HG02759 (cell line): ENCODE measurements around the gene PRTN3.
"Not testable (repeated sequence)": the region's sequence is repeated elsewhere in the genome, so short reads cannot be mapped to it uniquely, and the experiment has no call there.

Source experiments
- ATAC-seq: cut with Tn5 transposase; IDR thresholded peaks from one replicate; pipeline ENCODE4 v1.9.1; 2021; ENCODE audit warnings: mild to moderate bottlenecking, moderate library complexity; ENCODE audit not compliant: unreplicated experiment

PRTN3 gene

DNA sequence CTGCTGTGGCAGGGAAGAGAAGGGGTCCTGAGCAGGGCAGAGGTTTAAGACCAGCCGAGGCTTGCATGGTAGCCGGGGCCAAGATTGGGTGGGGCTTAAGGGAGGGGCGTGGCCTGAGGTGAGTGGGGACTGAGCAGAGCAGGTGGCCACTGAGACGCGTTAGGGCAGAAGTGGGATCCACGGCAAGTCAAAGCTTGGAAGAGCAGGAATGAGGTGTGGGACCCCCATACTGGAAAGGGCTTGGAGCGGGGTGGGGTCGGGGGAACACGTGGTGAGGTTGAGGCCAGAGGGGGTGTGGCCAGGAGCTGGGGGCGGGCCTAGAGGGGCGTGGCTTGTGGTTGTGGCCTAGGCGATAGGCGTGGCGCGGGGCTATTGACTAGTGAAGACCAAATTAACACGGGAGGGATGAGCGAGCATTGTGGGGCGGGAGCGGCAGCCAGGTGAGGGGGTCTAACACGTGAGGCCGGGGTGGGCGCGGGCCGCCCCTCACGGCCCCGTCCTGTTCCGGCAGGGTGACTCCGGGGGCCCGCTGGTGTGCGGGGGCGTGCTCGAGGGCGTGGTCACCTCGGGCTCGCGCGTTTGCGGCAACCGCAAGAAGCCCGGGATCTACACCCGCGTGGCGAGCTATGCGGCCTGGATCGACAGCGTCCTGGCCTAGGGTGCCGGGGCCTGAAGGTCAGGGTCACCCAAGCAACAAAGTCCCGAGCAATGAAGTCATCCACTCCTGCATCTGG is 21.9 kb downstream of the PRTN3 start:
- no peak for ATAC-seq

DNA sequence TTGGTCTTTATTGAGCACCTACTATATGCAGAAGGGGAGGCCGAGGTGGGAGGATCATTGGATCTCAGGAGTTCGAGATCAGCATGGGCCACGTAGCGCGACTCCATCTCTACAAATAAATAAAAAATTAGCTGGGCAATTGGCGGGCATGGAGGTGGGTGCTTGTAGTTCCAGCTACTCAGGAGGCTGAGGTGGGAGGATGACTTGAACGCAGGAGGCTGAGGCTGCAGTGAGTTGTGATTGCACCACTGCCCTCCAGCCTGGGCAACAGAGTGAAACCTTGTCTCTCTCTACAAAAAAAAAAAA is 22.5 kb downstream of the PRTN3 start:
- ATAC-seq, result no peak

DNA sequence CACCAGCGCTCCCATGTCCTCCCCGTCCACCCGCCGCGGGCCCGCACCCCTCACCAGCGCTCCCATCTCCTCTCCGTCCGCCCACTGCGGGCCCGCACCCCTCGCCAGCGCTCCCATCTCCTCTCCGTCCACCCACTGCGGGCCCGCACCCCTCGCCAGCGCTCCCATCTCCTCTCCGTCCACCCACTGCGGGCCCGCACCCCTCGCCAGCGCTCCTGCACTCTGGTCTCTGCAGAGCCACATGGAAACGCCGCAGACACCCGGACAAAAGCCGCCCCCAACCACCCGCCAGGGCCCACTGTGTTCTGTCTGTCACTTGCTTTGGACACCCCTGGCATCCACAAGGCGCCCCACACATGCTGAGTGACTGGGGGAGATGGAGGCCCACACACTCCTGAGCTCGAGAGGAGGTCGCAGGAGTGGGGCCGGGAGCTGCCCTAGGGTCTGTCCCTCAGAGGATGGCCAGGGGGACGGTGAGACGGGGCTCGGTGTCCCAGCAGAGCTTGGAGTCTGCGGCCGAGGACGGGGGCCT is 26.0 kb downstream of the PRTN3 start:
- no peak for ATAC-seq

DNA sequence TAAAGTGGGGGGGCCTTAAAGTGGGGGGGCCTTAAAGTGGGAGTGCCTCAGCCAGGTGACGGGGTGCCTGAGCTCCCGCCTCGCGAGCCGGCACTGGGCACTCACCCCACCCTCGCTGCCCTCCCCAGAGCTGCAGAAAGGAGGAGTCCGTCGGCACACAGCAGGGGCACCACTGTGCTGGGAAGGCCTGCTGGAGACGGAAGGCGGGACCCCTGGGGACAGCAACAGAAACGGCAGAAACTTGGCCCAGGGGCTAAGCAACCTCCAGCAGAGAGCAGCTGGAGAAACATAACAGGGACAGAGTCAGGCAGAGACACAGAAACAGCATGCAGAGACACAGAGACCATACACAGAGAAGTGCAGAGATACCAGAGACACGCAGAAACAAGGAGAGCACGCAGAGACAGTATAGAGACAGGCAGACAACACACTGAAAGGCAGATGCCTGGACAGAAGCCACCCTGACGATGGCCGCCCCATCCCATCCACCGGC is 26.5 kb downstream of the PRTN3 start:
- no peak for ATAC-seq

DNA sequence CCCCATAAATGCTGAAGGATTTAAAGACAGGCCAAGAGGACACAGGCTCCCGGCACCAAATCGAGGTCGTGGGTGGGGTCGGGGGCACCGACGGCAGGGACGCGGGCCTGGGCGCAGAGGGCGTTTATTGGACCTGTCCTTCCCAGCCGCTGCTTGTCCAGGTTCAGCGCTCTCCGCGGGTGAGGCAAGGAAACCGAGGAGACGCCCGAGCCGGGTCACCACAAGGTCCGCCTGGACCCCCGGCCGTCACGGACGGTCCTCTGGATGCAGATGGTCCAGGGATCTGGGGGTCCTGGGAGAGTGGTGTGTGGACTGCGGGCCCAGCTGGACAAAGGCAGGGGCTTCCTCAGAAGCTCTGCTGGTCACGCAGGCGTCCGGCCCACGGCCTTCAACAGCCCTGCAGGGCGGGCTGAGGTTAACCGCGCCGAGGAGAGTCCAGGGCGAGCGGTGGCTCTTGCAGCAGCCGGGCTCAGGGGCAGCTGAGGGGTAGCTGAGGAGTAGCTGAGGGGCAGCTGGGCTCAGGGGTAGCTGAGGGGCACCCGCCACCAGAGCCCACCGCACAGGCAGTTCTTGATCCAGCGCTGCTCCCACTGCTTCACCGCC is 27.2 kb downstream of the PRTN3 start:
- no peak for ATAC-seq

DNA sequence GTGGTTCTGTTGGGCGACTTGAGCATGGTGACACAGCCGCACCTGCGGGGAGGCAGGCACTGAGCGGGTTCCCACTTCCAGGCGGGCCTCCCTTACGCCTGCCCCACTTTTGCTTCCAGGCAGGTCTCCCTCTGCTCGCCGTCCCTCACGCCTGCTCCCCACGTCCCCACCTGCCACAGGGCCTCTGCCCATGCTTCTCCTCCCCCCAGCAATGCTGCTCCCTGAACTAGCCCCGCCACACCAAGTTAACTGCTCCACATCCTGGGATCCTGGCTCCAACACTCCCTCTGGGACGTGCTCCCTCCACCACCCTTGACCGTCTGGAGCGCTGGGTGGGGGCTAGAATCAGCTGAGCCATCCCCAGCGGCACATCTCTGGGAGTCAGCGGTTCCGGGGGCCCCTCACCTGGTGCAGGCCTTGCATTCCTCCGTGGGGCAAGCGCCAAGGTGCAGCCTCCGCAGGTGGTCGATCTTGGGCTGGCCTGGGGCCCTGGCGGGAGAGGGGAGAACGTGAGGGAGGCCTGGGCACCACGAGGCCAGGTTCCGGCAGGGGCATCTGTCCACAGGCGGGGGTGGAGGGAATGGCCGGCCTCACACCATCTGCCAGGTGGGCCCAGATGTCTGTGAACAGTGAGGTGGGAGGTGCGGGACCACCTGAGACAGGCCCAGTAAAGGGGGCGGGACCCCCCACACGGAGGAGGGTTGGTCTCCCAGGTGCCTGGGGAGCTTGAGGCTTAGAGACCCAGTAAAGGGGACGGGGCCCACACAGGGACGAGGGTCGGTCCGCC is 27.9 kb downstream of the PRTN3 start:
- no peak for ATAC-seq

DNA sequence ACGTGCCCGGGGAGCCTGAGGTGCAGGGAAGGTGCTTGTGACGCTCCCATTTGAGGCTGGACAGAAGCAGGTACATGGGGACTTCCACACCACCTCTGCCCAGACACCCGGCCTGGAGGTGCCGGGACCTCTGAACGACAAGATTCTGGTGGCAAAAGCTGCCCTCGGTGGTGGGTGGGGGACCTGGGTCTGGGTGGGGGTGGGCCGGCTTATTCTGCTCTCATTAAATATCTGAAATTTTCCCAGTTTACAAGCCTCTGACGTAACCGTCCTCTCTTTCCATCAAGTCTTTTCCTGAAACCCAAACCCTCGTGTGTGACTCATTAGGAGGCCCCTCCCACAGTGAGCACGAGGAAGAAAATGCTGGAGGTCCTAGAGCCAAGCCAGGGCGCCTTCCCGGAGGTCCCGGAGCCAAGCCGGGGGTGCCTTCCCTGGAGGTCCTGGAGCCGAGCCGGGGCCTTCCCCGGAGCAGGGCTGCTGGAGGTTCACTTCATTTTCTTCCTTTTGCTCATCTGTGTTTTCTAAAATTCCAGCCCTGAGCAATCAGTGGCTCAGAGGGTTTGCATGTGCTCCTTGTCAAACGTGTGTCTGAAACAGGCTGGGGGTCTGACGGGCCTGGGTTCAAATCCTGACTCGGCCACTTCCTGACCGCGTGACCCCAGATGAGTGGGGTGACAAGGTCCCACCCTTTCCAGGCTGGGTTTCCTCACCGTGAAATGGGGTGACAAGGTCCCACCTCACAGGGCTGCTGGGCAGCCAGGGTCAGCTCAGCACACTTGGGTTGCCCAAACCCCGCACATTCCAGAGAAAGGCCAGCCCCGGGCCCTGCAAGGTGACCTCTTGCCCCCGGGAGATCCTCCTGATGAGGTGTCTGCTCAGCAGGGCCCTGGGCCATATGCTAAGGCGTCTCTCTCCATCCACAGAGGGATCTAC is 28.7 kb downstream of the PRTN3 start:
- ATAC-seq, result no peak

DNA sequence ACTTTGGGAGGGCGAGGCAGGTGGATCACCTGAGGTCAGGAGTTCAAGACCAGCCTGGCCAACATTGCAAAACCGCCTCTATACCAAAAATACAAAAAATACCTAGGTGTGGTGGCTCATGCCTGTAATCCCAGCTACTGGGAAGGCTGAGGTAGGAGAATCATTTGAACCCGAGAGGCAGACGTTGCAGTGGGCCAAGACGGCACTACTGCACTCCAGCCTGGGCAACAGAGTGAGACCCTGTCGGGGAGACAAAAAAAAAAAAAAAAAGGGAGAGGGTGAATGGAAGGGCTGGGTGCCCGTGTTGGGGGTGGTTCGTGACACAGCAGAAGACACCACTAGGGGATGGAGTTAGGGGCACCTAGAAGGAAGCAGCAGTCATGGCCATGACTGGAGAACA is 29.5 kb downstream of the PRTN3 start:
- ATAC-seq, result no peak

DNA sequence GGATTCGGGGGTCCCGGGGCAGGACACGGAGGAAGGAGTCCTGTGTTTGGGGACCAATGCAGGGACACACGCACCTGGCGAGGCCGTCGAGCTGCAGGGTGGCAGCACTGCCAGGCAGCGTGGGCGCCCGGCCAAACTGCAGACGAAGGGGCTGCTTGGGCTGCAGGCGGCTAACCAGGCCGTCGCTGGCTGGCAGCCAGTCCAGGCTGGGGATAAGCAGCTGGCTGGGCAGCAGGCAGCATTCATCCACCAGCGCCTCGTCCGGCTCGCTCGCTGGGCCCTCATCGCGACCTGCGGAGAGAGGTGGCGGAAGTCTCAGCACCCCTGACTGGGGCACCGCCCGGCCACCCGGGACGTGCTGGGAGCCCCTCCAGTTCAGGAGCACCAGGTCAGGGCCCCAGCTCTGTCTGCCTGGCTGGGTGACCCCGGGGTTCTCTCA is 30.2 kb downstream of the PRTN3 start:
- ATAC-seq, result no peak

DNA sequence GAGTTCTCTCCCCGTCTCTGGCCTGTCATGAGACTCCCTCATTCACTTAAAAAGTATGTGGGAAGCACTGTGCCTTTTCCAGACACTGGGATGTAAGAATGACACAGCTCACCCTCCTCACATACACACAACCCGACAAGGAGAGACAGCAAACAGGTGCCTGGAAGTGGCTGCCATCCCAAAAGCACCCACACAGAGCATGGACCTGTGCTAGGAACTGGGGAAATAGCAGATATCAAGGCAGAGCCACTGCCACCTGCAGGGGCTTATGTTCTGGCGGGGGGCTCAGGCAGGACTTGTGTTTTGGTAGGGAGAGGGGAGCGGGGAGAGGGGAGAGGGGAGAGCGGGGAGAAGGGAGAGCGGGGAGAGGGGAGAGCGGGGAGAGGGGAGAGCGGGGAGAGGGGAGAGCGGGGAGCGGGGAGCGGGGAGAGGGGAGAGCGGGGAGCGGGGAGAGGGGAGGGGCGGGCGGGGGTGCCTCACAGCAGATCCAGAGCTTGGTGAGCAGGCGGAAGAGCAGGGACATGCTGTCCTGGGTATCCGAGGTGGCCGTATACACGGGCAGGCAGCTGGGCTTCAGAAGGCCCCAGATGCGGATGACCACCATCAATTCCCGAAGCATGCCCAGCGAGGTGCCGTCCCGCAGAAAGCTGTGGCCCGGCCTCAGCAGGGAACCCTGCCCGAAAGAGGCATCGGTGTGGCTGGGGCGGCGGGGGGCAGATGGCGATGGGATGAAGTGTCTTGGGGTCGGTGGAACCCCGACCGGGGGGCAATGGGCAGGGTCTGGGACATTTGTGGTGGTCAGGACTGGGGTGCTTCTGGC is 30.9 kb downstream of the PRTN3 start:
- ATAC-seq, result no peak

DNA sequence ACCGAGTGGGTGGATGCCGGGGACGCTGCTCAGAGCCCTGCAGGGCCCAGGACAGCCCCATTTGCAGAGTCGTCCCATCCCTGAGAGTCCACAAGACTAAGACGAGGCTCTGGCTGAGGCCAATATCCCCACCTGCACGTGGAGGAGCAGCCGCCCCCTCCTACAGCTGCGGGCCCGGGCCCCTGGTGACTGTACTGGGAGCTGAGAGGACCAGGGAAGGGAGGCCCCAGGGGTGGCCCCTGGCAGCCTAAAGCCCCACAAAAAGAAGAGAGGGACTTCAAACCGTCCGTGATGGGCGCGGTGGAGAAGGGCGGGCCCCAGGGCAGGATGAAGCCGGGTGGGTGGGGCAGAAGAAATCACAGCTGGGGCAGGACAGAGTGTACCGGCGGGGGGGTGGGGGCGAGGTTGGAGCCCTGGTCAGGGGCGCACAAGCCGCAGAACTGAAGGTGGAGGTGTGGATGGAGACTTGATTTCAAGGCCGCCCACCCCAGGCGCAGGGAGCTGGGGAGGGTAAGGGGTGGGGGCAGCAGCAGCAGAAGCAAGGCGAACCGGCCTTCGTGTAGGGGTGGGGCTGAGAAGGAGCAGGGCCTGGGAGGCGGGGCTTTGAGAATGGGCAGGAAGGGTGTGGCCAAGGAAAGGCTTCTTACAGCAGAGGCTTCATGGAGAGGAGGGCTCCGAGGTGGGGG is 31.6 kb downstream of the PRTN3 start:
- ATAC-seq, result no peak

DNA sequence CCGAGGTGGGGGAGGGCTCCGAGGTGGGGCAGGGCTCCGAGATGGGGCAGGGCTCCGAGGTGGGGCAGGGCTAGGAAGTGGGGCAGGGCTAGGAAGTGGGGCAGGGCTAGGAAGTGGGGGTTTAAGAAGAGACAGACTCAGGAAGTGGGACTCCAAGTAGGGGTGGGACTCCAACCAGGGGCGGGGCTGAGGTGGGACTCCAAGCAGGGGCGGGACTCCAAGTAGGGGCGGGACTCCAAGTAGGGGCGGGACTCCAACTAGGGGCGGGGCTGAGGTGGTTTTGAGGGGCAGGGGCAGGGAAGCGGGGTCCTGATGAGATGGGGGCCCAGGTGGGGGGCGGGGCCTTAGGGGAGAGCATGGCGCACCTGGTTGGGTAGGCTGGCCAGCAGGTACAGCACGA is 32.3 kb downstream of the PRTN3 start:
- ATAC-seq, result no peak

DNA sequence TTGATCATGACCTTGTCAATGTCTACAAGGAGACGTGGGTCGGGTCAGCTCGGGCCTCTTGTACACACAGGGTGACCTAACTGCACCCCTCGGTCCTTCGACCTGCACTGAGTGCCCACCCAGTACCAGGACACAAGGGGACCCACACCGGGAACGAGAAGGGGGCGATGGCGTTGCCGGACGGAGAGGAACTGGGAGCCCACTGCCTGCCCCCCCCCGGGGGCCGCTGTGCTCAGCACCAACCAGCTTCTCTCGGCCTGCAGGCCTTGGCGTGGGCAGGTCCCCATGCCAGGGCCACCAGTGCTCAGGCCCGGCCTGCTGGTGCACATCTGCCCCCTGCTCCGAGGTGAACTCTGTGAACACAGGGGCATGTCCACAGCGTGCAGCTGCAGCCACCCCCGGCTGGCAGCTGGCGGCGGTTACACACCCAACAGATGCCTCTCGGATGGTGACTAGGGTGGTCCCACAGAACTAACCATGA is 32.8 kb downstream of the PRTN3 start:
- no peak for ATAC-seq

DNA sequence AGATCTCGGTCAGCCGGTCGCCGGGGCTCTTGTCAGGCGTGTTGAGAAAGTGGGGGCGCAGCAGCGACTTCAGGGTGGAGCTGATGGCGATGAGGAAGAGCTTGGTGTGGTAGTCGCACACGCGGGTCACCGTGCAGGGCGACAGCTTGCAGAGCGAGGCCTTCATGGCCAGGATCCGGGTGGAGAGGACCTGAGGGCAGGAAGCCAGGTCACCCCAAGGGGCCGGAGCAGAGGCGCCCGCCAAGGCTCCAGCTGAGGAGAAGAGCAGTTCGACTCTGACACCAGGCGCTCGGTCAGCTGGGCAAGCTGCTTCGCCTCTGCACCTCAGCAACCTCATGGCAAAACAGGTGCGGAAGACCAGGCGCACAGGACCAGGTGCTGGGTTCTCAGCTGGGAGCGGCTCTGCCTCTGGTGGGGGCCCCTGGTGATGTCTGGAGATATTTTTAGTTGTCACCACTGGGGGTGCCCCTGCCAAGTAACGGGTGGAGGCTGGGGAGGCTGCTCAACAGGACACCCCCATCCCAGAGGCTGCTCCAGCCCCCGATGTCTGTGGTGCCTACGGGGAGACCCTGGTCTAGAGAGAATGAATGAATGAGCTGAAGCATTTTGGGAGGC is 34.6 kb downstream of the PRTN3 start:
- no peak for ATAC-seq

DNA sequence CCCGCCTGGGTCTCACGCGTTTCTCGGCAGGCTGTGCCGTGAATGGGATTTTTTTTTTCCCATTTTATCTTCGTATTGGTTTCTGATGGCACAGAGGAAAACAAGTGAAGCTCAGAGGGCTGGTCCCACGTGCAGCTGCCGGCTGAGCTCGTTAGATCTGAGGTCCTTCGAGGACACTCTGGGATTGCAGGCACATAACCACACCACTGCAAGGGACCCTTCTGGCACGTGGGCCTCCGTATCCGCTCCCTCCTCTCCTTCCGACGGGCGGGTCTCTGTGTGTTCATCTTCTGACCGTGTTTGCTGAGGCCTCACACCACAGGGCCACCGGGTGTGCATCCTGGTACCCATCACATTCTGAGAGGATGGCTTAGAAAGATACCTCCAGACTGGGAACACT is 35.3 kb downstream of the PRTN3 start:
- ATAC-seq, result no peak

DNA sequence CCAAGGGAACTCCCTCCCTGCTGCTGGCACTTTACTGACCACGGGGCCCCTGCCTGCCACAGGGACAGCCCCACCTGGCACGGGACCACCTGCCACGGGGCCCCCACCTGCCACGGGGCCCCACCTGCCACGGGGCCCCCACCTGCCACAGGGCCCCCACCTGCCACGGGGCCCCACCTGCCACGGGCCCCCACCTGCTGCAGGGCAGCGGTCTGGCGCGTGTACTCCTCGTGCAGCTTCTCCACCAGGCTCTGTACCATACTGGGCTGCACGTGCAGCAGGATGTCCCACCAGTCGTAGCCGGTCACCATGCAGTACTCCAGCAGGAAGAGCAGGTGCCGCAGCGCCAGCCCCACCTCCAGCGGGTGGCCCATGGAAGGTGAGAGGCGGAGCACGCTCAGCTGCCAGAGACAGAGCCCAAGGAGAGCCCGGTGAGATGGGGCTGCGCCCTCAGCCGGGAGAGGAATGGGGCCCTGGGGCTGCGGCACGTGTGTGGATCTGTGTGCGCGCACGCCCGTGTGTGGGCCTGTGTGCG is 36.0 kb downstream of the PRTN3 start:
- ATAC-seq, result no peak

DNA sequence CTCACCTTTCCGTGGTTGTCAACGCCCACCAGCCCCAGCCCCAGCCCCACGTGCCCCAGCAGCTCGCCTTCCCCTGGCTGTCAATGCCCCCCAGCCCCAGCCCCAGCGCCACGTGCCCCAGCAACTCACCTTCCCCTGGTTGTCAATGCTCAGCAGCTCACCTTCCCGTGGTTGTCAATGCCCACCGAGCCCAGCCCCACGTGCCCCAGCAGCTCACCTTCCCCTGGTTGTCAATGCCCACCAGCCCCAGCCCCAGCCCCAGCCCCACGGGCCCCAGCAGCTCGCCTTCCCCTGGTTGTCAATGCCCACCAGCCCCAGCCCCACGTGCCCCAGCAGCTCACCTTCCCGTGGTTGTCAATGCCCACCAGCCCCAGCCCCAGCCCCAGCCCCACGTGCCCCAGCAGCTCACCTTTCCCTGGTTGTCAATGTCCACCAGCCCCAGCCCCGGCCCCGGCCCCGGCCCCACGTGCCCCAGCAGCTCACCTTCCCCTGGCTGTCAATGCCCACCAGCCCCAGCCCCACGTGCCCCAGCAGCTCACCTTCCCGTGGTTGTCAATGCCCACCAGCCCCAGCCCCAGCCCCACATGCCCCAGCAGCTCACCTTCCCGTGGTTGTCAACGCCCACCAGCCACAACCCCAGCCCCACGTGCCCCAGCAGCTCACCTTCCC is 37.3 kb downstream of the PRTN3 start:
- not testable (repeated sequence) for ATAC-seq
